WI38 (cell line): ENCODE measurements around the gene MACC1.

Experiments
- H3K4me3 ChIP-seq: 2 replicates; pipeline ENCODE4 v1.5.1; 2011; ENCODE audit warnings: low read depth, mild to moderate bottlenecking, control low read depth, low read length
- CTCF ChIP-seq: IDR thresholded peaks from 2 replicates; pipeline ENCODE4 v1.5.1; 2012; ENCODE audit warnings: low read depth, mild to moderate bottlenecking, control low read depth, low read length

MACC1 gene

GRCh38 chr7:20217193-20217948 is at the start of gene MACC1:
MACC1 (minus strand) TSS chr7:20217384; CDS start chr7:20161862, 55,522 bp downstream.
- no peak within 1 kb of the TSS for H3K4me3 ChIP-seq
- no peak for TF ChIP-seq CTCF

GRCh38 chr7:20264623-20265022 is 47.4 kb upstream of the MACC1 start:
- no peak overlapping the region for H3K4me3 ChIP-seq
- no peak for TF ChIP-seq CTCF

- no peak for TF ChIP-seq CTCF
- no peak overlapping the region for H3K4me3 ChIP-seq
Observed at GRCh38 chr7:20260223-20260622, 43.0 kb upstream of the MACC1 start.

- TF ChIP-seq CTCF = no peak
- no peak overlapping the region for H3K4me3 ChIP-seq
Observed at GRCh38 chr7:20257212-20257611, 40.0 kb upstream of the MACC1 start.

GRCh38 chr7:20249920-20250319 is 32.7 kb upstream of the MACC1 start:
- no peak overlapping the region for H3K4me3 ChIP-seq
- TF ChIP-seq CTCF = no peak

GRCh38 chr7:20249376-20249775 is 32.2 kb upstream of the MACC1 start:
- TF ChIP-seq CTCF = no peak

GRCh38 chr7:20246236-20246635 is 29.1 kb upstream of the MACC1 start:
- no peak overlapping the region for H3K4me3 ChIP-seq
- TF ChIP-seq CTCF = no peak

More at GRCh38 chr7:20249376-20249775, 32.2 kb upstream of the MACC1 start:
- no peak overlapping the region for H3K4me3 ChIP-seq
